ENCODE measurements around the gene ERC2. TPM values are rescaled to one million over a fixed set of nuclear protein-coding genes. Genes with fewer than 3 reads are reported as not detected.

ERC2 gene
- total RNA-seq, 1 experiment from 2014 or later, result 0.77 TPM

- POLR2A ChIA-PET (ENCODE audit: unreplicated experiment), result no interaction called here
- ATAC-seq, result no peak
- Histone ChIP-seq H2AFZ (ENCODE audit: low read length) (no peak overlapping the region), H3K79me2 (ENCODE audit: low read length) (no peaks in the 10 kb centered on the region), H4K20me1 (ENCODE audit: low read length) (no peaks in the 10 kb centered on the region), H3K27ac (ENCODE audit: low read length) (no peak overlapping the region), H3K36me3 (ENCODE audit: low read depth, low read length) (no peaks in the 10 kb centered on the region), H3K4me3 (ENCODE audit: low read length) (no peak overlapping the region), H3K9me3 (ENCODE audit: low read length) (no peaks in the 10 kb centered on the region), H3K27me3 (ENCODE audit: low read length) (peaks cover 28% of the 10 kb centered on the region; the same call in 1 of the 2 replicates), H3K9ac (ENCODE audit: low read length) (no peak overlapping the region), H3K9me2 (replicated peaks; ENCODE audit: low read length) (no peaks in the 10 kb centered on the region), H3F3A (ENCODE audit: low read length, unreplicated experiment) (no peaks in the 10 kb centered on the region), H3K4me2 (ENCODE audit: low read length) (no peak overlapping the region), H3K4me1 (ENCODE audit: insufficient read depth, low read length) (no peaks in the 10 kb centered on the region)
- intact Hi-C loops (cut with micrococcal nuclease), result no loop called here
- no peak for DNase-seq
- CTCF ChIA-PET, result no interaction called here
- TF ChIP-seq EZH2phosphoT487 (IDR thresholded peaks at IDR 0.05; ENCODE audit: borderline replicate concordance, low read length) (no peak), EZH2 (IDR thresholded peaks at IDR 0.05; ENCODE audit: low read length, unreplicated experiment) (no peak), CTCF (conservative IDR thresholded peaks at IDR 0.05; ENCODE audit: low read depth, low read length) (no peak)
- BruUV-seq (replicated peaks), result no TSS peak
Measured at GRCh38 chr3:55951388-55951787, 516.9 kb downstream of the ERC2 start.

GRCh38 chr3:55947406-55947805 lies 520.9 kb downstream of the ERC2 start:
- no peaks in the 10 kb centered on the region for H3K9me3 ChIP-seq (ENCODE audit: low read length)
- ATAC-seq, result no peak
- H3K27me3 ChIP-seq (ENCODE audit: low read length), result peaks cover 45% of the 10 kb centered on the region; the same call in 1 of the 2 replicates
- no peak overlapping the region for H3K9ac ChIP-seq (ENCODE audit: low read length)
- no peak for DNase-seq
- H4K20me1 ChIP-seq (ENCODE audit: low read length), result no peaks in the 10 kb centered on the region
- no peaks in the 10 kb centered on the region for H3F3A ChIP-seq (ENCODE audit: low read length, unreplicated experiment)
- H3K4me2 ChIP-seq (ENCODE audit: low read length), result no peak overlapping the region
- no TSS peak for BruUV-seq (replicated peaks)
- H3K36me3 ChIP-seq (ENCODE audit: low read depth, low read length), result no peaks in the 10 kb centered on the region
- H3K27ac ChIP-seq (ENCODE audit: low read length), result no peak overlapping the region
- H3K4me1 ChIP-seq (ENCODE audit: insufficient read depth, low read length), result no peaks in the 10 kb centered on the region
- H3K4me3 ChIP-seq (ENCODE audit: low read length), result no peak overlapping the region
- no peaks in the 10 kb centered on the region for H3K79me2 ChIP-seq (ENCODE audit: low read length)
- no peak overlapping the region for H2AFZ ChIP-seq (ENCODE audit: low read length)
- TF ChIP-seq EZH2 (IDR thresholded peaks at IDR 0.05; ENCODE audit: low read length, unreplicated experiment), result no peak
- TF ChIP-seq CTCF (conservative IDR thresholded peaks at IDR 0.05; ENCODE audit: low read depth, low read length), result no peak
- TF ChIP-seq EZH2phosphoT487 (IDR thresholded peaks at IDR 0.05; ENCODE audit: borderline replicate concordance, low read length), result no peak
- H3K9me2 ChIP-seq (replicated peaks; ENCODE audit: low read length), result no peaks in the 10 kb centered on the region
- intact Hi-C loops (cut with micrococcal nuclease), result no loop called here
- CTCF ChIA-PET, result no interaction called here
- POLR2A ChIA-PET (ENCODE audit: unreplicated experiment), result no interaction called here

GRCh38 chr3:55946574-55947160 lies 521.6 kb downstream of the ERC2 start:
- H3K27ac ChIP-seq (ENCODE audit: low read length), result no peak overlapping the region
- H3K9me3 ChIP-seq (ENCODE audit: low read length), result no peaks in the 10 kb centered on the region
- no peaks in the 10 kb centered on the region for H3K9me2 ChIP-seq (replicated peaks; ENCODE audit: low read length)
- no peaks in the 10 kb centered on the region for H3K36me3 ChIP-seq (ENCODE audit: low read depth, low read length)
- intact Hi-C loops (cut with micrococcal nuclease), result no loop called here
- POLR2A ChIA-PET (ENCODE audit: unreplicated experiment), result no interaction called here
- no peaks in the 10 kb centered on the region for H3K4me1 ChIP-seq (ENCODE audit: insufficient read depth, low read length)
- H3K79me2 ChIP-seq (ENCODE audit: low read length), result no peaks in the 10 kb centered on the region
- no peaks in the 10 kb centered on the region for H3F3A ChIP-seq (ENCODE audit: low read length, unreplicated experiment)
- no peak overlapping the region for H3K4me2 ChIP-seq (ENCODE audit: low read length)
- CTCF ChIA-PET, result no interaction called here
- ATAC-seq, result no peak
- no peak overlapping the region for H3K9ac ChIP-seq (ENCODE audit: low read length)
- peaks cover 45% of the 10 kb centered on the region; the same call in 1 of the 2 replicates for H3K27me3 ChIP-seq (ENCODE audit: low read length)
- no TSS peak for BruUV-seq (replicated peaks)
- no peak for DNase-seq
- no peak overlapping the region for H2AFZ ChIP-seq (ENCODE audit: low read length)
- no peaks in the 10 kb centered on the region for H4K20me1 ChIP-seq (ENCODE audit: low read length)
- no peak for TF ChIP-seq EZH2phosphoT487 (IDR thresholded peaks at IDR 0.05; ENCODE audit: borderline replicate concordance, low read length)
- no peak for TF ChIP-seq EZH2 (IDR thresholded peaks at IDR 0.05; ENCODE audit: low read length, unreplicated experiment)
- no peak for TF ChIP-seq CTCF (conservative IDR thresholded peaks at IDR 0.05; ENCODE audit: low read depth, low read length)
- no peak overlapping the region for H3K4me3 ChIP-seq (ENCODE audit: low read length)

Data from PC-3 (cell line).